GM18507 (cell line): ENCODE measurements around the gene KAZN.

Experiments
- DNase-seq: peaks from one replicate; pipeline ENCODE4 v3.0.0; 2011; ENCODE audit warnings: low read depth; ENCODE audit not compliant: insufficient read length; ENCODE audit errors: extremely low spot score
- FAIRE-seq: peaks from 2 replicates; lab custom pipeline; 2011; peaks lifted over from hg19 to GRCh38; lab: Jason Lieb, UNC

Gene KAZN

DNA sequence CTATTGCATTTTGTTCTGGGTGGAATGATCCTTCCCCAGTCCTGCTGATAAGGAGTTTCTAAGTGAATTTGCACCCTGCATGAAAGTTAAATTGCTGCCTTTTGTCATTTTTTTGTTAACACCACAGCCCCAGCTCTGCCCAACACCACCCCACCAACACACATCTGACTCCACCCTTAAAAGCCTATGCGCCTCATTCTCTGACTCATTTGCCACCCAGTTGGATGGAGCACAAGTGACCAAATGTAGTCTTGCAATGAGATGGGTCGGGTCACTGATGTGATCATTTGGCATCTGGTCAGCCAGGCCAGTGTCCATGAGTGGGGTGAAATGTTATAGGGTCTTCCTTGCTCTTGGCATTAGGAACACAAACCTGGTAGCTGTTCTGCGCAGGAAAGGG, 256.8 kb downstream of the KAZN start:
- FAIRE-seq (no peak), DNase-seq (no peak)

DNA sequence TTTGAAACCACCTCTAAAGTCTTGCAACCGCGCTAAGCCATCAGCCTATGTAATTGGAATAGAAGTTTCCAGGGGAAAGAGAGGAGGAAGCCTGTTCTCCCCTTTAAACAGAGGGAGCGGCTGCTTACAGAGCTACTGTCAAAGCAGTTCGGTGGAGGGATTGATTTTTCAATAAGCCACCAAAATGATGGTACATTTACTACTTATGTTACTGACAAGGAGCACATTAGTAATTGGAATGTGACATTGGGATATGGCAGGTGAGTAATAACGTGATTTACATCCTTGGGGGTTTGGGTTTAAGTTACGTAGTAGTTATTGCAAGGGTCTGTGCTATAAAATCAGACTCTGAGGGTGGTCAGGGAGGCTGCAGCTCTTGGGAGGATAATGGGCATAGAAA, 257.3 kb downstream of the KAZN start:
- FAIRE-seq (no peak), DNase-seq (no peak)

DNA sequence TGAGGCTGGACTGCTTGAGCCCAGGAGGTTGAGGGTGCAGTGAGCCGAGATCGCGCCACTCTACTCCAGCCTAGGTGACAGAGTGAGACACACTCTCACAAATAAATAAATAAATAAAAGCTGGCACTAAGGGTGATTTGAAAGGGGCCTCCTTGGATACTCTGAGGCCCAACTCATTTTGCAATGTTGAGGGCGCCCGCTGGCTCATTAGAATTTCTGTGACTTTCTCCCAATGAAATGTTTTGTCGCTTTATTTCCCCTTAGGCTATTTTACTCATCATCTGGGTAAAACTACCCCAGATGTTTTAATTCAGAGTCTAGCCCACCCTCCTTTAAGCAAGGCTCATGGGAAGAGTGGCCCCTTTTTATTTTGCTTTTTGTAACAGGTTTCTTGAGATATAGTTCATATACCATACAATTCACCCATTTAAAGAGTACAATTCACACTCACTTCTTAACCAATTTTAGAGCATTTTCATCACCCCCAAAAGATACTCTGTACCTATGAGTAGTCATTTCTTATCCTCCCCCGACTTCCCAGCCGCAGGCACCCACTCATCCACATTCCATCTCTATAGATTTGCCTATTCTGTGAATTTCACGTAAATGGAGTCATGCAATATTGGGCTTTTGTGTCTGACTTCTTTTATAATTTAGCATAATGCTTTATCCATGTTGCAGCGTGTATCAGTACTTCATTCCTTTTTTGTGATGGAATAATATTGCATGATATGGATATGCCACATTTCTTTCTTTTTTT, 259.1 kb downstream of the KAZN start:
- no peak for FAIRE-seq
- DNase-seq, result no peak

DNA sequence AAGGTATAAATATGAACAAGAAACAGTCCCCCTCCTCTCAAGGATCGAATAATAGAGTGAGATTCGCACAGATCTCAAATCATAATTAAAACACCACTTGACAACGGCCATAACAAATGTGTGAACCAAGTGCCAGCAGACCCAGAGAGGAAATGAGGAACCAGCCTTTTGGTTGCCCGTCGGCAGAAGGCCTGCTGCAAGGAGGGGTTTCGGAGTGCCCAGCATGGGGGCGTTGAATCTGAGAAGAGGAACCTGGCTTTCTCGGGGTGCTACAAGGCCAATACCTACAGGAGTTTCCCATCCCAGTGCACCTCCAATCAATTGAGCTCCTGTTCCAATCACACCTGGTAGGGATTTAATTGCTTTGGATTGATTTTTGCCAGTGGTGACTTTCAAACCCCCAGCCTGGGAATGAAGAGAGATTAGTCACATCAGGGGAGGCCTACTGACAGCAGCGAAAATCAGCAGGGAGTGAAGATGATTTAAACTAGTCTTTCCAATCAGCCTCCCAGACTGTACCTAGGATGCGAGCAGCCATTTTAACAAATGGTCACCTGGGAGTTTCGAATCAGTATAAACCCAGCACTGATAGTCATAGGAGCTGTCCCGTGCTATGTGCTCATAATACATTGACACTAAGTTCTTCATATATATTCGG, 263.8 kb downstream of the KAZN start:
- FAIRE-seq (no peak), DNase-seq (no peak)

DNA sequence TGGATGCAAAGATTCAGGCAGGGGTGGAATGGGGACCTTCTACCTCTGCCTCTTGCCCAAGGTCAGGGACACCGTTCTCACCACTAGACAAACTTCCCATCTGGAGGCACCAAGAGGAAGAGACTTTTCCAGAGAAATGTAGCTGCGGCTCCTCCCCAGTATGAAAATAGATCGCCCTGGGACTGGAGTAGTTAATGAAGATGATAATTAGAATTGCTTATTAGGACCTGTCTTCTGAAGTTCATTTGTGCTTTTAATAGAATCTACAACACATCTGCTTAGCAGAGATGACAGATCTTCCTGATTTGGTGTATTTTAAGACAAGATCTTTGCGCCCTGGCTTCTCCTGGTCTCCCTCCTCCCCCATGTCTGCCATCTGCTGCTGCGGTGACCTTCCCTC, 266.6 kb downstream of the KAZN start:
- DNase-seq (no peak), FAIRE-seq (no peak)

DNA sequence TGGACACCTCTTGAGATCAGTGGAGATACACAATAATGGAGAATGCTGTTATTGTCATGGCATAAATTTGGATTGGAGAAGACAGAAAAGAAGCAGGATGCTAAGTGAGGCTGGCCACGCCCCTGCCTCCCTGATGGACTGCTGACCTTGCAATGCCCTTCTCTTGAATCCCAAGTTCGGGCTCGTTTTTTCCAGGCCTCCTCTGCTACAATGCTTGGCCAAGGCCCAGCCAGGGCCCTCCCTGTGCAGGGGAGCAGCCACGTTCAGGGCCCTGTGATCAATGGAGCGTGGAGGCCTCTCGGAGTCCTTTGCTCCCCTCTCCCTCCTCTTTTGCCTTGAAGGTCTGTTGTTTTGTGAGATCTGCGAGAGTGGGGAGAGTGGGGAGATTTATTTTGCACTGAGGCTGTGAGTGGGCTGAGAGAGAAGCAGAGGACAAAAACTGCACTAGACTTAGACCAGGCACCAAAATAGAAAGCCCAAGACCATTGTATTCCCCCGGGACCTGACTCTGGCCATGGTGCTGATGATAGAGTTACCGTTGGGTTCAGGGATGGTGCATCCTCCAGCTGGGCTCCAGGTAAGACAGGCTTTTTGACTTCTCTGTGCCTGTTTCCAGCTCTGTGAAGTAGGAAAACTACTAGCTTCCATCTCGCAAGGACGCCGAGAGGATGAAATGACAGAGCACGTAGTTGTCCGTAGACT, 268.6 kb downstream of the KAZN start:
- no peak for FAIRE-seq
- DNase-seq, result no peak

DNA sequence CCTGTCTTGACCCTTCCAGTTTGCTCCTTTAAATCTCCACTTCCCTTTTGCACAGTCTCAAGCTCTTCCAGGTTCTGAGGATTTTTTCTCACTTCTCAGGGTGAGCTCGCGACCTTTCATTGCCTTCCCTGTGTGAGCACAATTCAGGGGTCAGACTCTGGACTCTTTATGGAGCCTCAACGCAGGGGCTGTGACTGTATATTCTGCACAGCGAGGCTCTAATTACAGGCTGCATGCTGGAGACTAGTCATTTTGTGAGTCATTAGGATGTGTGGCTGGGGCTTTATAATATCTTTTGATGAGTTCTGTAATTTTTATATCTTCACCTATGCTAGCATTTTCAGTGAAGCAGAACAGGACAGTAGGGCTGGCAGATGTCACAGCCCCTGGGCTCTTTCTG, 270.7 kb downstream of the KAZN start:
- DNase-seq, result no peak
- FAIRE-seq, result no peak

DNA sequence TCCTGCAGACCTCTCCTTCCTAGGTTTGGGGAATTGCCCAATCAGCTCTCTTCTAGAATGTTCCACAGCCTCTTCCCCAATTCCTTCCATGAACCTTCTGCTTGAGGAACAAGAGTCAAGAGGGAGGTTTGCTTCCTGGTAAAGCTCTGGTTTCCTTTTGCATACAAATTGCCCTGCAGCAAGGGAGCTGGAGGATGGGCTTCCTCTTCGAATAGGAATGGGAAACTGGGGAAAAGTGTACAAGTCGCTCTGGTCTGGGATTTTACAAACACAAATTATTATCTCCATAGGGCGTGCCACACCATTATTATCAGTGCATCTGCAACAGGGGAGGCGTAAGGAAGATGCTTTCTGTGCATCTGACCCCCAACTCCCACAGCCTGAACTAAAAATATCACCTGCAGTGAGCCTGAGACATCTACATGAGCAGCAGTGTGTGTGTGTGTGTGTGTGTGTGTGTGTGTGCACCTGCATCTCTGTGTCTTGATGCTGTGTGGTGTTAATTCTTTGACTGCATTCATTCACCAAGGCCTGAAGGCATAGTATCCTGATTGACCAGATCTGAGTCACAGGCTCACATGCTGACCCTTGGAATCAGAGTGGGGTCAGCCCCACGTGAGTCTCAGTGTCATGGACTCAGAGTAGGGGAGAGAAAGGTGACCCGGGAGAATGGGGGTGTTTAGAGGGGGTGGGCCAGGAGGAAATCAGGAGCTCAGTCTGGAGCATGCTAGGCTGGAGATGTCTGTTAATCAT, 272.9 kb downstream of the KAZN start:
- FAIRE-seq, result no peak

DNA sequence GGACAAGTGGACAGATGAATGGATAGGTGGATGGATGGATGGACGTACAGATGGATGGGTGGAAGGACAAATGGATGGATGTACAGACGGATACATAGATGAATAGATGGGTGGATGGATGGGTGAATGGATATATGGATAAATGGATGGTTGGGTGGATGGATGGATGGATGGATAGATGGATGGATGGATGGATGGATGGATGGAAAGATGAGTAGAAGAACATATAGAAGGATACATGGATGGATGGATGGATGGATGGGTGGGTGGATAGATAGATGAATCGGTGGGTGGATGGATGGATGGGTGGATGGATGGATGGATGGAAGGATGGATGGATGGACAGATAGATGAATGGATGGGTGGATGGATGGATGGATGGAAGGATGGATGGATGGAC, 274.3 kb downstream of the KAZN start:
- FAIRE-seq (no peak), DNase-seq (no peak)

More for the DNA sequence above, 272.9 kb downstream of the KAZN start:
- no peak for DNase-seq

DNA sequence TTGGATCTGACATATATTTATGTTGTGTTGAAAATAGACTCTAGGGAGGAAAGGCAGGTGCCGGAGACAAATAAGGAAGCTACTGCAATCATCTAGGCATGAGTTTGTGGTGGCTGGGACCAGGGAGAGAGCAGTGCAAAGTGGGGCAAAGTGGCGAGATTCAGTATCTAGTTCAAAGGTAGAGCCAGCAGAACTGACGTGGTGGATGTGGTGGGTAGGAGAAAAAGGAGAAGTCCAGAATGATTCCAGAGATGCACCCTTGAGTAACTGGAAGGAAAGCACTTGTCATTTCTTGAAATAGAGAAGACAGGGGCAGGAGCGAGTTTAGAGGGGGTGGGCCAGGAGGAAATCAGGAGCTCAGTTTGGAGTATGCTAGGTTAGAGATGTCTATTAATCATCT, 275.2 kb downstream of the KAZN start:
- DNase-seq, result no peak
- no peak for FAIRE-seq

DNA sequence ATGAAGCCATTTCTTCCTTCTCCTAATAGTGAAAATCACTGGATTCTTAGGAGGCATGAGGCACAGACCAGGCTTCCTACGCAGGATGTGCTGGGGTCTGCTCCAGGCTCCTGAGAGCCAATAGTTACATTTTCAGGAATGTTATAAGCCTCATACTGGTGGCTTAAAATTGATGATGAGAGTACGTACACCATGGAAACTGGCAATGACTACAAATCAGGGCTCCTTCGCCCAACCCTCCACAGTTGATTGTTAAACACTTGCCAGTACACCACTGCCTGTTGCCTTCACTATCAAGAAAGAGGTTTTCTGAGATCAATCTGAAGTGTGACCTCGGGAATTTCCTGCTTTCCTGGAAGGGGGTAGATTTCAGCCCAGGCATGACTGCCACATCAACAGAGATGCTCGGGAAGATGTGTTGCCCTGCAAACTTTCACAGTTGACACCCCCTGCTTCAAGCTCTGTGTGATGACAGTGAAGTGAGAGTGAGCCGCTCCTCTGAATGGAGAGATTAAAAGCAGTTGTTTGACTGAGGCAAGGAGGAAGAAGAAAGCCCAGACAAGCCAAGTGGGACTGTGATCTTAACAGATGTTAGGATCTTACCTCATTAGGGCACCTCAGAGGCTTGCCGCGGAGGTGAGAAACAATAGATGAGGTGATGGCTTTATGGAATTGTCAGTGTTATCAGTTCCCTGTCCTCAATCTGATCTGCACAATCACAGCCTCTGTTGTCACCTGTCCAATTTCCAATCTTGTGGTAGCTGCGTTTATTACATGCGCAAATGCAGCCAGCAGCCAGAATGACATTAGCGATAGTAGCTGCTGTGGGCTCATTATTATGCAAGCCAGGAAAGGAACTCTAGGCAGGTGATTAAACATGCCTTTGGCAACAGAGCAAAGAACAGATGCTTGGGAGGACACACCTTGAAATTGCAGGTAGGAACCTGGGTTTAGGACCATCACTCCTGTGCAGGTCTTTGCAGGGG, 277.3 kb downstream of the KAZN start:
- DNase-seq, result no peak
- no peak for FAIRE-seq

DNA sequence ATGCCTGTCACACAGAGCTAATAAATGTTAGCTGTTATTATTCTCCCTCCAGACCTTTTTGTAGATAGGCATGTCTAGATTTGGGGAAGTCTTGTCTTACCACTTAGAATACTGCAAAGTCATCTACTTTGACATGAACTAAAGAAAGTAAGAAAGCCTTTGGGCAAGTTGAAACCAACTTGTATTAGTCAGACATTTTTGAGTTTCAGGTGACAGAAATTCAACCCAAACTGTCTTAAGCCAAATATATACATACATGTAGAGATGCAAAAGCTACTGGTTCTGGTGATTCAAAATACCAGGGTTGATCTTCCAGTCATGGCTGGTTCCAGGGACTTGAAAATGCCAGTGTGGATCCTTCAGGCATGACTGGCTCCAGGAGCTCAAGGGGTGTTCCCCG, 278.3 kb downstream of the KAZN start:
- FAIRE-seq (no peak), DNase-seq (no peak)

DNA sequence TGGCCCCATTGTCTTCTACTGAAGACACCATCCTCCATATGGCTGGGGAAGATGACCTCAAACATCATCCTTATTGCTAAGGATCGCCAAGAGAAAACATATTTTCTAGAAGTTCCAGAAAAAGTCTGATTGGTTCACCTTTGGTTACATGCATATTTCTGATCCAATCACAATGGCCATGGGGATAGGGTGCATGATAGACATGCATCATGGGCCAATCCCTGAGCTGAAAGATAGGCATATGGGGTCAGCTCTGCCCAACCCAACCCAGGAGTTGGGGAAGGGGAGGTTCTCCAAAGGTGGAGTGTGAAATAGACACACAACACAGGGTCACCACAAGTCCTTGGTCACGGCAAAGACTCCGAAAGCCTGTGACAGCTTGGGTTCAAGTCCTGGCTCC, 278.7 kb downstream of the KAZN start:
- FAIRE-seq (no peak), DNase-seq (no peak)

DNA sequence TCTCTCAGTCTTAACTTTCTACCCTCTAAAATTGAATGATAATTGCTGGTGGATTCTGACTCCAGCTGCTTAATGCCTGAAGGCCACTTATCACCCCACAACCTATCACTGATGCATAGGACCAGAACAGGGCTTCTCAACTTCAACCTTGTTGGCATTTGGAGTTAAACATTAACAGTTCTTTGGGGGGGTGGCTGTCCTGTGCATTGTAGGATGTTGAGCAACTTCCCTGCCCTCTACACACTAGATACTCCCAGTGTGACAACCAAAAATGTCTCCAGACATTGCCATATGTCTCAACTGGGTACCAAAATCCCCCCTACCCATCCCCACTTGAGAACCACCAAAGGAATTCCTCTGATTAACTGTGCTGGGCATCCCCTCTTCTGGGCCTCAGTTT, 279.6 kb downstream of the KAZN start:
- FAIRE-seq (no peak), DNase-seq (no peak)

DNA sequence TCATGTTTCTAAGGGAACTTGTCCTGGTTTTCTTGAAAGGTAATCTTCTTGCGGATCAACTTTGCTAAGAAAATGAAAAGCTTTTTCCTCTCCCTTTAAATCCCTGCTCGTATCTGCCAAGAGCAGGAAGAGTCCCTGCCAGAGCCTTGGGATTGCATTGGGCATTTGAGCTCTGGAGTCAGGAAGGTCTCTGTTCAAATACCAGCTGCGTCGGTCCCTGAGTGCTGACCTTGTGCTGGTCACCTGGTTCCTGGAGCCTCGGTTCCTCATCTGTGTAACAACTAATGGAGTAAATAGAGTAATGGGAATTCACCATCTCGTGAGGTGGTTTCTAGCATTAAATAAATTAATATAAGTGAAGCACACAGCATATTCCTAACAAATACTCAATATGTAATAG, 280.5 kb downstream of the KAZN start:
- FAIRE-seq (no peak), DNase-seq (no peak)

DNA sequence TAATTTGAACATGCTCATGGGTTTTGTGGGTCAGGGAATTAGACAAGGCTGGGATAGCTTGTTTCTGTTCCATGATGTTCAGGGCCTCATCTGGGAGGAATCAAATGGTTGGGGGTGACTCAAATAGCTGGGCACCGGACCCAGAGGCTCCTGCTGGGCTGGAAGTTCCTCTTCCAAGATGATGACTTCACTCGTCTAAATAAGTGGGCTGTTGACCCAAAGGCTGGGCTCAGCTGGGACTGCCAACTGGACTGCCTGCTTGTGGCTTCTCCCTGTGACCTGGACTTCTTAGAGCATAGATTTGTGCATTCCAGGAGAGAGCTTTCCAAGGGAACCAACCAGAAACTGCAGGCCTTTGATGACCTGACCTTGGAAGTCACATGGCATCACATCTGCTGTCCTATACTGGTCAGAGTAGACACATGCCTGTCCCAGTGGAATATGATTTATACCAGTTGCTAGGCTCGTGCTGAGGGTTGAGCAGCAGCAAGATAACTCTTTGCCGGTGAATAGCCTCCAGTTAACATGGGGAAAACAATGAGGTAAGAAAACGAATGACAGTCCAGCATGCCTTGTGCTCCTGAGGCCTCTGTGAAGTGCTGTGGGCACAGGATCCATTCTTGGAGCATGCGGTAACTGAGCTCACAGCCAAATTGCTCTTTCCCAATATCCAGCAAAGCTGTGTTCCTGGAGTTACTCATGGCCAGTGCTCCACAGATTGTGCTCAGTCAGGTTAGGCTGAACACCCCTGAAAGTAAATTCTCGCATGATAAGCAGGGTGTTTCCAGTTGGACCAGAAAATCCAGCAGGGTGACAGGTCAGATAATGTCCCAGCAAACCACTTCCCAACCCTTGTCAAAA, 282.2 kb downstream of the KAZN start:
- no peak for DNase-seq
- FAIRE-seq, result no peak

DNA sequence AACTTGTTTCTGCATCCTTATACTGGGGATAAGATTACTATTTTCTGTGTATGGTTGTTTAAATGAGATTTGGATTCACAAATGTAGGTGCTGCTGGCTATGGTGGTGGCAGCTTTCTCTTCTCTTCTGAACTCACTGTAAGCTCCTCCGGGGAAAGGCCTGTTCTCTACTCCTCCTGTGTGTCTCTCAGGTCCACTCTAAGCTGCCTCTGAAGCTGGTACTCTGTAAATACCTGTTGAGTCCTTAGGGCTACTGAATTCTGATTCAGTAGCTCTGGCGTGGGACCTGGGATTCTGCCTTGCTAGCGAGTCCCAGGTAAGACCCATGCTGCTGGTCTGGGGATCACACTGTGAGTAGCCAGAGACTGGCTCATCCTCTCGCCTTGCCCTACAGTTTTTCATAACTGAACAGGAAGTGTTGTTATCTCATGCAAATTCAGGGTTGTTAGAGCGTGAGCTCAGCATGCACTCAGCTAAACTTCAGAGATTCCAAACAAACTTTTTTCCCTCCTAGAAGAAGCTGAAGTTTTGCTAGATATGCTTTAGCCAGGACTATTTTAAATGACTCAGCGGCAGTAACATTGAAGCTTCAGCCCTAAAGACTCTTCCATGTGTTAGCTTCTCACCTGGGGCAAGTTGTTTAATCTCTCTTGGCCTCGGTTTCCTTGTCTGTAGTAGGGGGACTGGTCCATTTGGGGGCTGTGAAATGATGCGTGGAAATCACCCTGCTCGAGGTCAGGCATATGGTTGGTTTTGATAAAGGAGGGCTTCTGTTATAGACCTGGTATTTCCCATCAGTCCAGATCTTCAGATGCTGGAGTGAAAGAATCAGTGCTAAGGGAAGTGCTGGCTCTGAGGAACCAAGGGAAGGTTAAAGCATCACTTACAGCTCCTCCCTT, 283.5 kb downstream of the KAZN start:
- FAIRE-seq, result peak; percentile 75
- DNase-seq, result peak; percentile 15
